Measurements from ENCODE around the gene AP2A1.

The AP2A1 gene

GRCh38 chr19:49795615-49796014 lies 28.8 kb downstream of the AP2A1 start:
- DNase-seq, result no peak

- DNase-seq, result no peak
Measured at GRCh38 chr19:49798574-49798973, 31.8 kb downstream of the AP2A1 start.

GRCh38 chr19:49799271-49799797 lies 32.5 kb downstream of the AP2A1 start:
- no peak for DNase-seq

- no peak for DNase-seq
Measured at GRCh38 chr19:49799798-49800376, 33.1 kb downstream of the AP2A1 start.

GRCh38 chr19:49800771-49801170 lies 34.0 kb downstream of the AP2A1 start:
- DNase-seq, result no peak

- no peak for DNase-seq
Measured at GRCh38 chr19:49801401-49801888, 34.6 kb downstream of the AP2A1 start.

- DNase-seq, result no peak
Measured at GRCh38 chr19:49801966-49802661, 35.3 kb downstream of the AP2A1 start.

GRCh38 chr19:49802836-49803528 lies 36.2 kb downstream of the AP2A1 start:
- no peak for DNase-seq

- DNase-seq, result no peak
Measured at GRCh38 chr19:49803529-49803856, 36.7 kb downstream of the AP2A1 start.

- no peak for DNase-seq
Measured at GRCh38 chr19:49805822-49806619, 39.2 kb downstream of the AP2A1 start.

GRCh38 chr19:49806620-49806959 lies 39.8 kb downstream of the AP2A1 start:
- DNase-seq, result no peak

GRCh38 chr19:49807058-49807903 lies 40.5 kb downstream of the AP2A1 start:
- peak; percentile 18 to 75 for DNase-seq

GRCh38 chr19:49807904-49808675 lies 41.3 kb downstream of the AP2A1 start:
- DNase-seq, result no peak

- peak in 1 of 2 donors; percentile 62 for DNase-seq
Measured at GRCh38 chr19:49808711-49809159, 41.9 kb downstream of the AP2A1 start.

GRCh38 chr19:49809160-49809940 lies 42.5 kb downstream of the AP2A1 start:
- peak in 1 of 2 donors; percentile 62 for DNase-seq

- DNase-seq, result no peak
Measured at GRCh38 chr19:49809941-49810389, 43.2 kb downstream of the AP2A1 start.

- no peak for DNase-seq
Measured at GRCh38 chr19:49811328-49811727, 44.5 kb downstream of the AP2A1 start.

GRCh38 chr19:49812452-49812996 lies 45.7 kb downstream of the AP2A1 start:
- DNase-seq, result no peak

- peak; percentile 76 to 93 for DNase-seq
Measured at GRCh38 chr19:49812997-49813861, 46.4 kb downstream of the AP2A1 start, which contains the start of gene FUZ. Gene FUZ (minus strand): TSS chr19:49813292. CDS start chr19:49813106, 186 bp downstream.
